Measurements from ENCODE around the gene SLC4A2.

DNA sequence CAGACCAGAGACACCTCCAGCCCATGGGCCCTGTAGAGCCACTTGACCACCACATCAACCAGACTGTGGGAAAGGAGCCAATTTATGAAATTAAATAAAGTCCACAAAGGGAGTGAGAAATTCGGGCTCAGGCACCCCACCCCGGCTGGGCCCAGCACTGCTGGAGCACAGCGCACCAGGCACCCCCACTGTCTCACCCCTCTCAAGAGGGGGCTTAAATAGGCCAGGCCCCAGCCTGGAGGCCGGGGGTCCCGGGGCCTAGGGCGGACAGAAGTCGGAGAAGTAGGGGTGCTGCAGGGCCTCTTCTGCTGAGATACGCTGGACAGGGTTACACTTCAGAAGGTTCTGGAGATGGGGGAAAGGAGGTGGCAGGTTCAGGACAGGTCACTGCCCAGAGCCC, 5.6 kb upstream of the SLC4A2 start:
- TF ChIP-seq, protein P1, sequence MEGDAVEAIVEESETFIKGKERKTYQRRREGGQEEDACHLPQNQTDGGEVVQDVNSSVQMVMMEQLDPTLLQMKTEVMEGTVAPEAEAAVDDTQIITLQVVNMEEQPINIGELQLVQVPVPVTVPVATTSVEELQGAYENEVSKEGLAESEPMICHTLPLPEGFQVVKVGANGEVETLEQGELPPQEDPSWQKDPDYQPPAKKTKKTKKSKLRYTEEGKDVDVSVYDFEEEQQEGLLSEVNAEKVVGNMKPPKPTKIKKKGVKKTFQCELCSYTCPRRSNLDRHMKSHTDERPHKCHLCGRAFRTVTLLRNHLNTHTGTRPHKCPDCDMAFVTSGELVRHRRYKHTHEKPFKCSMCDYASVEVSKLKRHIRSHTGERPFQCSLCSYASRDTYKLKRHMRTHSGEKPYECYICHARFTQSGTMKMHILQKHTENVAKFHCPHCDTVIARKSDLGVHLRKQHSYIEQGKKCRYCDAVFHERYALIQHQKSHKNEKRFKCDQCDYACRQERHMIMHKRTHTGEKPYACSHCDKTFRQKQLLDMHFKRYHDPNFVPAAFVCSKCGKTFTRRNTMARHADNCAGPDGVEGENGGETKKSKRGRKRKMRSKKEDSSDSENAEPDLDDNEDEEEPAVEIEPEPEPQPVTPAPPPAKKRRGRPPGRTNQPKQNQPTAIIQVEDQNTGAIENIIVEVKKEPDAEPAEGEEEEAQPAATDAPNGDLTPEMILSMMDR (IDR thresholded peaks at IDR 0.05) = no peak
- TF ChIP-seq EP300 (IDR thresholded peaks at IDR 0.05) (no peak), POLR2A (IDR thresholded peaks at IDR 0.05) (no peak)

Data from tibial nerve (tissue), 4 donors.